ENCODE results near the gene RGSL1. TPM values are rescaled to one million over a fixed set of nuclear protein-coding genes. Genes with fewer than 3 reads are reported as not detected.

Gene RGSL1
- total and polyA plus RNA-seq, 4 donors: 0.07 to 0.50 (median 0.31) TPM; not detected in 1

DNA sequence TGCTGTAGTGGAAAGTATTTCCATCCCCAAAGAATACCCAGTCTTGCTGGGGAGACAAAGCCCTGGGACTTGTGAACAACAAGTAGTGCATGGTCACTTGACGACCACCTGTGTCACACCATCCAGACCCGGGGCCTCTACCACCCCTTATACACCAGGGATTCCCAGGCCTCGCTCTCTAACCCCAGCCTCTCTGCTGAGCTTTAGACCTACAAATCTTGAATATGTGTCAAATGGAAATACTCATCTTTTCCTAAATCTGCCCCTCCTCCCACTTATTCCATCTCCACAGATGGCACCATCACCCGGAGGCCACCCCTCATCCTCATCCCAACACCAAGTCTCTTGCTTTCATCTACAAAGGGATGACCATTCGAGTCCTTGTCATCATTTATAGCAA, 140.0 kb downstream of the RGSL1 start (continued):
- TF ChIP-seq, protein P1, sequence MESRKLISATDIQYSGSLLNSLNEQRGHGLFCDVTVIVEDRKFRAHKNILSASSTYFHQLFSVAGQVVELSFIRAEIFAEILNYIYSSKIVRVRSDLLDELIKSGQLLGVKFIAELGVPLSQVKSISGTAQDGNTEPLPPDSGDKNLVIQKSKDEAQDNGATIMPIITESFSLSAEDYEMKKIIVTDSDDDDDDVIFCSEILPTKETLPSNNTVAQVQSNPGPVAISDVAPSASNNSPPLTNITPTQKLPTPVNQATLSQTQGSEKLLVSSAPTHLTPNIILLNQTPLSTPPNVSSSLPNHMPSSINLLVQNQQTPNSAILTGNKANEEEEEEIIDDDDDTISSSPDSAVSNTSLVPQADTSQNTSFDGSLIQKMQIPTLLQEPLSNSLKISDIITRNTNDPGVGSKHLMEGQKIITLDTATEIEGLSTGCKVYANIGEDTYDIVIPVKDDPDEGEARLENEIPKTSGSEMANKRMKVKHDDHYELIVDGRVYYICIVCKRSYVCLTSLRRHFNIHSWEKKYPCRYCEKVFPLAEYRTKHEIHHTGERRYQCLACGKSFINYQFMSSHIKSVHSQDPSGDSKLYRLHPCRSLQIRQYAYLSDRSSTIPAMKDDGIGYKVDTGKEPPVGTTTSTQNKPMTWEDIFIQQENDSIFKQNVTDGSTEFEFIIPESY (IDR thresholded peaks at IDR 0.05): no peak

DNA sequence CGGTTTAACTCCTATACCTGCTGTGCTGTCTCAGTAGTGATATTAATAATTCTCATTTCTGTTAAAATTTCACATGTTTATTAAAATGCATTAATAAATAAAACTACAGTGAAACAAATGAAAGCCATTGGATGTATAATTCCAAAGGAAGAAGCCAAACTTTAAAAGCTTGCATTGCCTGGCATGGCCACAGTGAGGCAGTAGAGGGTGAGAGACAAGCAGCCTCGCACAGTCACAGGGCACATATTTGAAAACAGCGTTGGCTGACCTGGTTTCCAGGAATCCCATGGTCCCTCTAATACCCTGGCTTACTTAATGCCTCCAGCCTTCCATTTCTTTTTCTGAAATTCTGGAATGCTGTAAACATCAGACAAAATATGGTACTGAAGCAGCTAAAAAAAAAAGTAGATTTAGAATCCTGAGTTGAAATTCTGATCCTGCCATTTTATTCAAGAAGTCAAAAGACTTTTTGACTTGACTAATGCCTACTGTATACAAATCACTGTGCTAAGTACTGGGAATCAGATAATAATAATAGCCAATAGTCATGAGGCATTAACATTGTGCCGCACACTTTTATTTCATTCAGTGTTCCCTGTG, 145.8 kb downstream of the RGSL1 start:
- H3K9ac ChIP-seq (ENCODE audit: low read depth in 1 of 2, low read length in 2 of 2): no peak overlapping the region
- no peak overlapping the region for H3K4me3 ChIP-seq (ENCODE audit: low read depth in 1 of 3, low read length in 3 of 3)
- no peak overlapping the region for H3K27ac ChIP-seq (ENCODE audit: low read depth in 1 of 2, low read length in 2 of 2)
- H3K9me3 ChIP-seq (ENCODE audit: control insufficient read depth in 4 of 4, low read length in 3 of 4): no peaks in the 10 kb centered on the region
- no peaks in the 10 kb centered on the region for H3K27me3 ChIP-seq (ENCODE audit: control insufficient read depth in 4 of 4, insufficient read depth in 4 of 4, low read length in 3 of 4)
- peaks cover 0 to 2% (median 0%) of the 10 kb centered on the region in 4 donors for H3K36me3 ChIP-seq (ENCODE audit: control insufficient read depth in 4 of 4, insufficient read depth in 3 of 4, low read depth in 1 of 4, low read length in 3 of 4)
- H3K4me1 ChIP-seq (ENCODE audit: control insufficient read depth in 4 of 4, insufficient read depth in 4 of 4, low read length in 3 of 4): peaks cover 0 to 3% (median 0%) of the 10 kb centered on the region in 4 donors
- peak; percentile 74 for DNase-seq (ENCODE audit: low spot score)
- TF ChIP-seq, protein P1 (IDR thresholded peaks at IDR 0.05): no peak
- TF ChIP-seq YY1 (IDR thresholded peaks at IDR 0.05): no peak
- no peak for TF ChIP-seq EGR1 (IDR thresholded peaks at IDR 0.05; ENCODE audit: low read depth in 2 of 2)
- TF ChIP-seq FOXA2 (IDR thresholded peaks at IDR 0.05): no peak
- no peak for TF ChIP-seq GABPA (IDR thresholded peaks at IDR 0.05 in 1 of 2, conservative IDR thresholded peaks at IDR 0.05 in 1 of 2)
- peak; percentile 88 to 94 for TF ChIP-seq RAD21 (IDR thresholded peaks at IDR 0.05)
- TF ChIP-seq HNF4A (conservative IDR thresholded peaks at IDR 0.05): peak in 1 of 2 donors; percentile 22
- peak; percentile 26 for TF ChIP-seq SP1 (IDR thresholded peaks at IDR 0.05)
- no peak for TF ChIP-seq ATF3 (IDR thresholded peaks at IDR 0.05)
- TF ChIP-seq, protein P2, sequence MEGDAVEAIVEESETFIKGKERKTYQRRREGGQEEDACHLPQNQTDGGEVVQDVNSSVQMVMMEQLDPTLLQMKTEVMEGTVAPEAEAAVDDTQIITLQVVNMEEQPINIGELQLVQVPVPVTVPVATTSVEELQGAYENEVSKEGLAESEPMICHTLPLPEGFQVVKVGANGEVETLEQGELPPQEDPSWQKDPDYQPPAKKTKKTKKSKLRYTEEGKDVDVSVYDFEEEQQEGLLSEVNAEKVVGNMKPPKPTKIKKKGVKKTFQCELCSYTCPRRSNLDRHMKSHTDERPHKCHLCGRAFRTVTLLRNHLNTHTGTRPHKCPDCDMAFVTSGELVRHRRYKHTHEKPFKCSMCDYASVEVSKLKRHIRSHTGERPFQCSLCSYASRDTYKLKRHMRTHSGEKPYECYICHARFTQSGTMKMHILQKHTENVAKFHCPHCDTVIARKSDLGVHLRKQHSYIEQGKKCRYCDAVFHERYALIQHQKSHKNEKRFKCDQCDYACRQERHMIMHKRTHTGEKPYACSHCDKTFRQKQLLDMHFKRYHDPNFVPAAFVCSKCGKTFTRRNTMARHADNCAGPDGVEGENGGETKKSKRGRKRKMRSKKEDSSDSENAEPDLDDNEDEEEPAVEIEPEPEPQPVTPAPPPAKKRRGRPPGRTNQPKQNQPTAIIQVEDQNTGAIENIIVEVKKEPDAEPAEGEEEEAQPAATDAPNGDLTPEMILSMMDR (IDR thresholded peaks at IDR 0.05; ENCODE audit: low read depth, low read length, missing input control): peak; percentile 93
- TF ChIP-seq FOXA1 (IDR thresholded peaks at IDR 0.05): no peak
- TF ChIP-seq RXRA (IDR thresholded peaks at IDR 0.05): peak; percentile 14 to 41
- WGBS: 35% methylated on average over 4 of the region's 4 CpGs

- no peak overlapping the region for H3K4me3 ChIP-seq (ENCODE audit: low read depth in 1 of 3, low read length in 3 of 3)
- WGBS: 90% methylated on average over 6 of the region's 6 CpGs
- H3K36me3 ChIP-seq (ENCODE audit: control insufficient read depth in 4 of 4, insufficient read depth in 3 of 4, low read depth in 1 of 4, low read length in 3 of 4): peaks cover 0 to 2% (median 0%) of the 10 kb centered on the region in 4 donors
- no peak overlapping the region for H3K27ac ChIP-seq (ENCODE audit: low read depth in 1 of 2, low read length in 2 of 2)
- no peaks in the 10 kb centered on the region for H3K9me3 ChIP-seq (ENCODE audit: control insufficient read depth in 4 of 4, low read length in 3 of 4)
- DNase-seq (ENCODE audit: low spot score): no peak
- H3K4me1 ChIP-seq (ENCODE audit: control insufficient read depth in 4 of 4, insufficient read depth in 4 of 4, low read length in 3 of 4): peaks cover 4 to 7% (median 5%) of the 10 kb centered on the region in 4 donors
- TF ChIP-seq NR2F2 (IDR thresholded peaks at IDR 0.05) (no peak), FOXA2 (IDR thresholded peaks at IDR 0.05) (no peak), HNF4G (IDR thresholded peaks at IDR 0.05) (no peak), TAF1 (conservative IDR thresholded peaks at IDR 0.05) (no peak), MAX (IDR thresholded peaks at IDR 0.05) (no peak)
- H3K27me3 ChIP-seq (ENCODE audit: control insufficient read depth in 4 of 4, insufficient read depth in 4 of 4, low read length in 3 of 4): no peaks in the 10 kb centered on the region
- H3K9ac ChIP-seq (ENCODE audit: low read depth in 1 of 2, low read length in 2 of 2): no peak overlapping the region
Measured at GRCh38 chr1:182596934-182597333, 147.0 kb downstream of the RGSL1 start.
